SK-N-SH treated with all-trans-retinoic acid at 6 μM for 48 hours (cell line): ENCODE results near the gene DOCK1.

Experiments used
- ARNTL ChIP-seq: fragments of 450-650 bp; formaldehyde crosslinking; IDR thresholded peaks from 2 replicates; pipeline ENCODE4 v1.5.0; 2020; ENCODE audit warnings: low read depth, mild to moderate bottlenecking, moderate library complexity, borderline replicate concordance
- CREB5 ChIP-seq: fragments of 250-450 bp; sonication (Bioruptor Pico); IDR thresholded peaks from 2 replicates; pipeline ENCODE4 v1.5.1; 2020; ENCODE audit warnings: low read depth, mild to moderate bottlenecking, moderate library complexity
- CSDC2 ChIP-seq: fragments of 250-450 bp; sonication (Bioruptor Pico); IDR thresholded peaks from 2 replicates; pipeline ENCODE4 v1.5.0; 2020; ENCODE audit warnings: mild to moderate bottlenecking, moderate library complexity
- GLIS3 ChIP-seq: fragments of 250-450 bp; sonication (Bioruptor Pico); IDR thresholded peaks from 2 replicates; pipeline ENCODE4 v1.5.0; 2020; ENCODE audit warnings: mild to moderate bottlenecking, moderate library complexity
- OSR1 ChIP-seq: fragments of 250-450 bp; sonication (Bioruptor Pico); IDR thresholded peaks from 2 replicates; pipeline ENCODE4 v1.8.0; 2022; ENCODE audit warnings: moderate library complexity, mild to moderate bottlenecking, inconsistent platforms
- RARB ChIP-seq: fragments of 250-450 bp; sonication (Bioruptor Pico); IDR thresholded peaks from 2 replicates; pipeline ENCODE4 v1.8.0; 2021; ENCODE audit warnings: mild to moderate bottlenecking, moderate library complexity
- TCF4 ChIP-seq: fragments of 250-450 bp; sonication (Bioruptor Pico); IDR thresholded peaks from 2 replicates; pipeline ENCODE4 v1.8.0; 2021; ENCODE audit warnings: mild to moderate bottlenecking, moderate library complexity, borderline replicate concordance
- ZFP3 ChIP-seq: fragments of 250-450 bp; sonication (Bioruptor Pico); IDR thresholded peaks from 2 replicates; pipeline ENCODE4 v1.5.0; 2020; ENCODE audit warnings: mild to moderate bottlenecking, moderate library complexity
- ZNF565 ChIP-seq: fragments of 450-650 bp; formaldehyde crosslinking; conservative IDR thresholded peaks from 2 replicates; pipeline ENCODE4 v1.5.0; 2020; ENCODE audit warnings: low read depth, mild to moderate bottlenecking, moderate library complexity
- TF ChIP-seq, protein P1 (sequence below): fragments of 250-450 bp; sonication (Bioruptor Pico); IDR thresholded peaks from 2 replicates; pipeline ENCODE4 v1.8.0; 2020; ENCODE audit warnings: mild to moderate bottlenecking, moderate library complexity, borderline replicate concordance
- TF ChIP-seq, protein P2 (sequence below): fragments of 250-450 bp; sonication (Bioruptor Pico); IDR thresholded peaks from 2 replicates; pipeline ENCODE4 v1.5.1; 2021; ENCODE audit warnings: mild to moderate bottlenecking, moderate library complexity

DNA sequence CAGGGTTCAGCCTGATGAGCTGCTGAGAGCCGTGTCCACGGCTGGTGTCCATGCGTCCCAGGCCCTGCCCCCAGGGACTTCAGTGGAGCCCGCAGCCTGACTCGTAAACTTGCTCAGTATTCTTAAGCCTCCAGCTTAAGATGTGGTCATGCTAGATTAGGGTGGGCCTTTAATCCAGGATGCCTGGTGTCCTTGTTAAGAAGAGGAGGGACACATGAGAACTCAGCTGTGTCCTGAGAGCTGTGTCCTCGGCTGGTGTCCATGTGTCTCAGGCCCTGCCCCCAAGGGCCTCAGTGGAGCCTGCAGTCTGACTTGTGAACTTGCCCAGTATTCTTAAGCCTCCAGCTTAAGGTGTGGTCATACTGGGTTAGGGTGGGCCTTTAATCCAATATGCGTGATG, 23.0 kb downstream of the DOCK1 start:
- no peak for TF ChIP-seq CREB5 (CRISPR knock-in tag)
- TF ChIP-seq, protein P1, sequence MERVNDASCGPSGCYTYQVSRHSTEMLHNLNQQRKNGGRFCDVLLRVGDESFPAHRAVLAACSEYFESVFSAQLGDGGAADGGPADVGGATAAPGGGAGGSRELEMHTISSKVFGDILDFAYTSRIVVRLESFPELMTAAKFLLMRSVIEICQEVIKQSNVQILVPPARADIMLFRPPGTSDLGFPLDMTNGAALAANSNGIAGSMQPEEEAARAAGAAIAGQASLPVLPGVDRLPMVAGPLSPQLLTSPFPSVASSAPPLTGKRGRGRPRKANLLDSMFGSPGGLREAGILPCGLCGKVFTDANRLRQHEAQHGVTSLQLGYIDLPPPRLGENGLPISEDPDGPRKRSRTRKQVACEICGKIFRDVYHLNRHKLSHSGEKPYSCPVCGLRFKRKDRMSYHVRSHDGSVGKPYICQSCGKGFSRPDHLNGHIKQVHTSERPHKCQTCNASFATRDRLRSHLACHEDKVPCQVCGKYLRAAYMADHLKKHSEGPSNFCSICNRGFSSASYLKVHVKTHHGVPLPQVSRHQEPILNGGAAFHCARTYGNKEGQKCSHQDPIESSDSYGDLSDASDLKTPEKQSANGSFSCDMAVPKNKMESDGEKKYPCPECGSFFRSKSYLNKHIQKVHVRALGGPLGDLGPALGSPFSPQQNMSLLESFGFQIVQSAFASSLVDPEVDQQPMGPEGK (CRISPR knock-in tag) = no peak
- no peak for TF ChIP-seq TCF4 (CRISPR knock-in tag)
- TF ChIP-seq, protein P2, sequence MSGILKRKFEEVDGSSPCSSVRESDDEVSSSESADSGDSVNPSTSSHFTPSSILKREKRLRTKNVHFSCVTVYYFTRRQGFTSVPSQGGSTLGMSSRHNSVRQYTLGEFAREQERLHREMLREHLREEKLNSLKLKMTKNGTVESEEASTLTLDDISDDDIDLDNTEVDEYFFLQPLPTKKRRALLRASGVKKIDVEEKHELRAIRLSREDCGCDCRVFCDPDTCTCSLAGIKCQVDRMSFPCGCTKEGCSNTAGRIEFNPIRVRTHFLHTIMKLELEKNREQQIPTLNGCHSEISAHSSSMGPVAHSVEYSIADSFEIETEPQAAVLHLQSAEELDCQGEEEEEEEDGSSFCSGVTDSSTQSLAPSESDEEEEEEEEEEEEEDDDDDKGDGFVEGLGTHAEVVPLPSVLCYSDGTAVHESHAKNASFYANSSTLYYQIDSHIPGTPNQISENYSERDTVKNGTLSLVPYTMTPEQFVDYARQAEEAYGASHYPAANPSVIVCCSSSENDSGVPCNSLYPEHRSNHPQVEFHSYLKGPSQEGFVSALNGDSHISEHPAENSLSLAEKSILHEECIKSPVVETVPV (CRISPR knock-in tag) = no peak
- TF ChIP-seq ZFP3 (CRISPR knock-in tag) = no peak
- no peak for TF ChIP-seq GLIS3 (CRISPR knock-in tag)
- no peak for TF ChIP-seq ZNF565 (CRISPR knock-in tag)
- no peak for TF ChIP-seq ARNTL (CRISPR knock-in tag)
- TF ChIP-seq RARB (CRISPR knock-in tag) = no peak
- TF ChIP-seq CSDC2 (CRISPR knock-in tag) = no peak
- TF ChIP-seq OSR1 = no peak
